IMR-90 (cell line): Measurements from ENCODE around the gene RASA1. TPM values are rescaled to one million over a fixed set of nuclear protein-coding genes. Genes with fewer than 3 reads are reported as not detected.

Experiments
- ATAC-seq: fragments of 200-7000 bp; cut with Tn5 transposase; 2 replicates; pipeline ENCODE4 v1.9.1; 2020; ENCODE audit warnings: low read depth, mild to moderate bottlenecking, moderate library complexity
- BruUV-seq: library from RNA; stranded (reverse); fragments of 400-500 nt; replicated peaks from 2 replicates; lab custom pipeline; 2021; lab: Mats Ljungman, UMichigan
- CTCF ChIA-PET: fragments of 300-600 bp; formaldehyde crosslinking; extraction: SDS; loops from one replicate; lab custom pipeline; 2021; ENCODE audit warnings: antibody characterized with exemption; lab: Yijun Ruan, JAX
- POLR2A ChIA-PET: fragments of 300-600 bp; sonication (Branson Sonifier 250); formaldehyde crosslinking; loops from one replicate; lab custom pipeline; 2022; ENCODE audit warnings: antibody characterized with exemption; ENCODE audit not compliant: unreplicated experiment; lab: Charles Lee
- DNase-seq: peaks from one replicate; pipeline ENCODE4 v3.0.0; 2013
- H2AFZ ChIP-seq: replicated peaks from 2 replicates; pipeline ENCODE3; 2013; ENCODE audit warnings: low read length, mild to moderate bottlenecking; ENCODE audit not compliant: poor library complexity
- H2AK5ac ChIP-seq: 2 replicates; pipeline ENCODE4 v1.6.1; 2013; ENCODE audit warnings: low read depth, low read length, inconsistent platforms
- H2AK9ac ChIP-seq: replicated peaks from 2 replicates; pipeline ENCODE3; 2013; ENCODE audit warnings: mild to moderate bottlenecking, low read depth, low read length, moderate library complexity; ENCODE audit not compliant: poor library complexity
- H2BK120ac ChIP-seq: 2 replicates; pipeline ENCODE4 v1.6.1; 2013; ENCODE audit warnings: low read depth, low read length, inconsistent platforms
- H2BK15ac ChIP-seq: 3 replicates; pipeline ENCODE4 v1.6.1; 2013; ENCODE audit warnings: low read depth, low read length, inconsistent platforms
- H2BK20ac ChIP-seq: 2 replicates; pipeline ENCODE4 v1.6.1; 2013; ENCODE audit warnings: low read depth, mild to moderate bottlenecking, inconsistent platforms, low read length, moderate library complexity
- H2BK5ac ChIP-seq: 2 replicates; pipeline ENCODE4 v1.6.1; 2013; ENCODE audit warnings: mild to moderate bottlenecking, low read depth, low read length, inconsistent platforms; ENCODE audit not compliant: poor library complexity, severe bottlenecking
- H3K14ac ChIP-seq: replicated peaks from 2 replicates; pipeline ENCODE4 v1.6.1; 2013; ENCODE audit warnings: low read depth, low read length, inconsistent platforms
- H3K18ac ChIP-seq: 2 replicates; pipeline ENCODE4 v1.6.1; 2013; ENCODE audit warnings: low read depth, low read length, control low read depth
- H3K23ac ChIP-seq: 2 replicates; pipeline ENCODE4 v1.6.1; 2013; ENCODE audit warnings: low read depth, low read length, inconsistent platforms
- H3K27ac ChIP-seq: 2 replicates; pipeline ENCODE4 v1.5.1; 2013; ENCODE audit warnings: mild to moderate bottlenecking, control low read depth, low read length; ENCODE audit not compliant: insufficient read depth
- H3K27me3 ChIP-seq: 2 replicates; pipeline ENCODE4 v1.6.1; 2013; ENCODE audit warnings: low read length; ENCODE audit not compliant: control insufficient read depth, insufficient read depth
- H3K36me3 ChIP-seq: 2 replicates; pipeline ENCODE4 v1.6.1; 2013; ENCODE audit warnings: low read length, mixed read lengths; ENCODE audit not compliant: control insufficient read depth, insufficient read depth
- H3K4ac ChIP-seq: 2 replicates; pipeline ENCODE4 v1.6.1; 2013; ENCODE audit warnings: low read depth, low read length, inconsistent platforms
- H3K4me1 ChIP-seq: 2 replicates; pipeline ENCODE4 v1.6.1; 2013; ENCODE audit warnings: low read length, mixed read lengths; ENCODE audit not compliant: control insufficient read depth, insufficient read depth
- H3K4me2 ChIP-seq: 2 replicates; pipeline ENCODE4 v1.6.1; 2013; ENCODE audit warnings: low read depth, mild to moderate bottlenecking, control low read depth, low read length, moderate library complexity
- H3K4me3 ChIP-seq: 2 replicates; pipeline ENCODE4 v1.5.1; 2013; ENCODE audit warnings: low read depth, mild to moderate bottlenecking, control low read depth, low read length, moderate library complexity; ENCODE audit not compliant: insufficient read depth
- H3K56ac ChIP-seq: 2 replicates; pipeline ENCODE4 v1.6.1; 2013; ENCODE audit warnings: low read length, inconsistent platforms; ENCODE audit not compliant: insufficient read depth; ENCODE audit errors: extremely low read depth
- H3K79me1 ChIP-seq, 2 experiments: 2 replicates each; pipeline ENCODE4 v1.6.1; 2013; ENCODE audit warnings: low read length in 2 of 2, inconsistent platforms in 1 of 2, low read depth in 1 of 2
- H3K9ac ChIP-seq: 2 replicates; pipeline ENCODE4 v1.6.1; 2013; ENCODE audit warnings: low read depth, low read length, control low read depth
- H3K9me1 ChIP-seq: 2 replicates; pipeline ENCODE4 v1.6.1; 2013; ENCODE audit warnings: low read length, inconsistent platforms; ENCODE audit not compliant: insufficient read depth
- H3K9me3 ChIP-seq: 2 replicates; pipeline ENCODE4 v1.6.1; 2013; ENCODE audit warnings: low read length; ENCODE audit not compliant: control insufficient read depth, insufficient read depth
- H4K20me1 ChIP-seq: 2 replicates; pipeline ENCODE4 v1.6.1; 2013; ENCODE audit warnings: low read length, inconsistent platforms; ENCODE audit not compliant: insufficient read depth
- H4K5ac ChIP-seq: 2 replicates; pipeline ENCODE4 v1.6.1; 2013; ENCODE audit warnings: mild to moderate bottlenecking, low read depth, low read length, control low read depth
- H4K8ac ChIP-seq, 2 experiments: 2 replicates each; pipeline ENCODE4 v1.6.1; 2013; ENCODE audit warnings: low read depth in 2 of 2, low read length in 2 of 2, control low read depth in 1 of 2, inconsistent platforms in 1 of 2
- H4K91ac ChIP-seq: 2 replicates; pipeline ENCODE4 v1.6.1; 2013; ENCODE audit warnings: low read depth, low read length, inconsistent platforms; ENCODE audit not compliant: insufficient read depth
- CEBPB ChIP-seq: IDR thresholded peaks from 2 replicates; pipeline ENCODE4 v1.6.1; 2012; ENCODE audit warnings: low read depth, low read length, improper control_type of control experiment
- WGBS, 2 experiments: methylation state at CpG; one replicate each; pipeline versions ENCODE4 v1.1.5 to v1.1.7; 2013; ENCODE audit warnings: missing lambda C conversion rate in 2 of 2; ENCODE audit not compliant: insufficient read length in 1 of 2; ENCODE audit errors: extremely low coverage in 2 of 2; 5-methylcytosine and 5-hydroxymethylcytosine counted together
- dilution Hi-C: fragments of 300-500 bp; cut with HindIII; formaldehyde crosslinking; loops from one replicate; pipeline ENCODE4 v1.14.3; 2018; ENCODE audit warnings: low sequenced_read_pairs; ENCODE audit not compliant: unreplicated experiment
- in situ Hi-C: fragments of 300-500 bp; cut with MboI; formaldehyde crosslinking; loops from 3 replicates; pipeline ENCODE4 v1.14.3; 2019; ENCODE audit warnings: low sequenced_read_pairs, inconsistent platforms, mixed read lengths
- intact Hi-C: fragments of 100-400 bp; cut with micrococcal nuclease; formaldehyde crosslinking; loops from 2 replicates; pipeline ENCODE4 v1.10.0; 2022
- polyA plus RNA-seq, 3 experiments: library from polyadenylated mRNA; depleted of rRNA; stranded (reverse); fragments of >200 nt; gene quantifications; 2 replicates each; pipeline ENCODE4 v1.2.3, GENCODE V29; 2012; ENCODE audit warnings: low replicate concordance in 1 of 3
- total RNA-seq: library from RNA; depleted of rRNA; stranded (reverse); fragments of >200 nt; gene quantifications from 2 replicates; pipeline ENCODE4 v1.2.3, GENCODE V29; 2012
- TF ChIP-seq, protein P1 (sequence below): fragments of 150-350 bp; IDR thresholded peaks from 2 replicates; pipeline ENCODE4 v1.6.1; 2016; ENCODE audit warnings: low read depth, mild to moderate bottlenecking, low read length, moderate library complexity, borderline replicate concordance

The RASA1 gene
- total and polyA plus RNA-seq, 2 of the 4 experiments (the other 2 are of a cell fraction): 37.6 to 45.7 TPM

DNA sequence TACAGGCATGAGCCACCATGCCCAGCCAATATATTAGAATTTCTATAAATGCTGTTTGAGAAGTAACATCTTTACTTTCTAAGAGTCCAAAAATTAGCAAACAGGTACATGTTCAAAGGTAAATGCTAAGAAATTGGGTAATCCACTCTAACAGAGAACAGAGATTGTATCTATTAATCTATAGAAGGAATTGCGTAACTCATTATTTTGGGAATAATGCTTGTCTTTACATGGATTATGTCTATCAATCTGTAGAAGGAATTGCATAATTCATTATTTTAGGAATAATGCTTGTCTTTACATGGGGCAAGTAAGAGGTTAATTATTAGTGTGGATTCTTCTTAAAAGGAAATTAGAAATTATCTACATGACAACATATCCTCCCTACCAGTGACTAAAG, 114.5 kb downstream of the RASA1 start:
- Histone ChIP-seq H3K27ac (no peak overlapping the region; the same call in 1 of the 2 replicates), H3K4me1 (peaks cover 5% of the 10 kb centered on the region), H3K9me1 (peaks cover 2% of the 10 kb centered on the region; the same call in 1 of the 2 replicates), H3K4me2 (no peak overlapping the region), H4K91ac (no peak overlapping the region), H2BK20ac (no peak overlapping the region), H3K36me3 (peaks cover 18% of the 10 kb centered on the region), H3K9ac (no peak overlapping the region), H3K56ac (no peak overlapping the region), H3K23ac (no peak overlapping the region), H3K79me1 (peaks cover 15 to 40% of the 10 kb centered on the region in 2 experiments), H3K4ac (peak overlapping the region; percentile 30; the same call in 1 of the 2 replicates), H3K14ac (no peak overlapping the region), H2AFZ (no peak overlapping the region), H3K18ac (no peak overlapping the region), H2BK15ac (no peak overlapping the region), H4K5ac (no peak overlapping the region), H2BK5ac (no peak overlapping the region), H3K27me3 (no peaks in the 10 kb centered on the region), H2BK120ac (no peak overlapping the region), H2AK5ac (no peak overlapping the region), H2AK9ac (no peak overlapping the region), H4K20me1 (peaks cover 6% of the 10 kb centered on the region; the same call in 1 of the 2 replicates), H4K8ac (no peak overlapping the region; a peak in 1 of 4 replicates), H3K9me3 (no peaks in the 10 kb centered on the region), H3K4me3 (no peak overlapping the region)
- no CpG with 5 or more reads among the region's 1 CpG for WGBS, 2 experiments
- ATAC-seq (no peak), DNase-seq (no peak)
- in situ Hi-C loops: no loop called here
- intact Hi-C loops: loop anchor here (5.0 kb wide), 1 partner anchor 310 kb away; no protein-coding TSS in a partner anchor
- CTCF ChIA-PET: no interaction called here
- BruUV-seq: no TSS peak
- TF ChIP-seq CEBPB: peak; percentile 86
- TF ChIP-seq, protein P1, sequence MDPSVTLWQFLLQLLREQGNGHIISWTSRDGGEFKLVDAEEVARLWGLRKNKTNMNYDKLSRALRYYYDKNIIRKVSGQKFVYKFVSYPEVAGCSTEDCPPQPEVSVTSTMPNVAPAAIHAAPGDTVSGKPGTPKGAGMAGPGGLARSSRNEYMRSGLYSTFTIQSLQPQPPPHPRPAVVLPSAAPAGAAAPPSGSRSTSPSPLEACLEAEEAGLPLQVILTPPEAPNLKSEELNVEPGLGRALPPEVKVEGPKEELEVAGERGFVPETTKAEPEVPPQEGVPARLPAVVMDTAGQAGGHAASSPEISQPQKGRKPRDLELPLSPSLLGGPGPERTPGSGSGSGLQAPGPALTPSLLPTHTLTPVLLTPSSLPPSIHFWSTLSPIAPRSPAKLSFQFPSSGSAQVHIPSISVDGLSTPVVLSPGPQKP: no peak
- dilution Hi-C loops: no loop called here
- POLR2A ChIA-PET: no interaction called here
